GM18511 (cell line): ENCODE data around the gene ANKRD33B.
A peak's percentile ranks its signal among the peaks of the same experiment; 100 is the strongest.

Experiments used
- ATAC-seq: cut with Tn5 transposase; IDR thresholded peaks from one replicate; pipeline ENCODE4 v1.9.1; 2021; ENCODE audit warnings: mild to moderate bottlenecking, moderate library complexity; ENCODE audit not compliant: unreplicated experiment

The ANKRD33B gene

DNA sequence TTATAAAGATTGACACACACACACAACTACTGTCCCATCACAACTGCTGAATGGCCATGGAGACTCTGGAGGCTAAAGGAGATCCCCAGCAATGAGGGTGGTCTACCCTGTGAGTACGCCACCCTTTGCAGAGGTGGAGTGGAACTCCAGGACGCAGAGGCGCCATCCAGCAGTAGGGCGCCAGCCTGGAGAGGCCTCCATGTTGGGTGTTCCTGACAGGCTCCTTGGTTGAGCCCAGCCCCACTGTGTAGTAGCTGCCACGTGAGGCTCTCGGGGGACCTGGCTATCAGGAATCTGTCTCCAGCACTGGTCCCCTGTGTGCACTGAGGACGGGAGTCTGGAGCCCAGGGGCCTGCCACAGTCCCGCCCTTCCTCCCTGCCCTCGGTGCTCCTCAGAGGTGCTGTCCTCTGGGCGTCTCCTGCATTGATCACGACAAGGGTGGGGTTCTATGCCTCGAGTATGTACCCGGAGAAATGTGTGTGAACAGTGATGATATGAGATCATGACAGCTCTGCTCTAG lies 124.8 kb downstream of the ANKRD33B start:
- ATAC-seq, result no peak

DNA sequence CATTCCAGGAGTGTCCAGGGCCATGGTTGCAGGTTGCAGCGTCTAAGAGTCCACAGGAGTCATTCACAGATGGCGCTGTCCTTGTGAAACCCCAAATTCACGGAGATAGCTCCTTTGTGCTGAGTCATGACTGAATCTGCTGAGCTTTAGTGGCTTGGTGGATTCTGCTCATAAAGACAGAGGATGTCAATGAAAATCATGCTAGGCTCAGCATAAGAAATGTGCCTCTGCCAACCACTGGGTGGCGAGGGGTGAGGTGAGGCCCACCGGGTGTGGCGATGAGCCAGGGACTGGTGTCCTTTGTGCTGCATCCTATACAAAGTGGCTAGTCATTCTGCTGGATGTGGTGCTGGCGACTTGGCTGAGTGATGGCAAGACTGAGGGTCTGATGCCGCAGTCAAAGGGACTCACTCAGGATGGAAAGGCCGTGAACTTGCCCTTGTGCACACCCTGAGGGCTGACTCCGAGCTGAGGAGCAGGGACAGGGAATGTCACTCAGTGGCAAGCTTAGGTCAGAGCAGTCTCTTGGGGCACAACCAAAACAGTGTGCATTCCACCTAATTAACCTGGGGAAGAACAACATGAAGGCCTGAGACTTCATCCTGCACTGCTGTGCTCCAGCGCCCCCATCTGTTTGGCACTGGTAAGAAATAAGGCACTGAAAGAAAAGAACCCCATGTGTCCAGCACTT lies 125.7 kb downstream of the ANKRD33B start:
- no peak for ATAC-seq

DNA sequence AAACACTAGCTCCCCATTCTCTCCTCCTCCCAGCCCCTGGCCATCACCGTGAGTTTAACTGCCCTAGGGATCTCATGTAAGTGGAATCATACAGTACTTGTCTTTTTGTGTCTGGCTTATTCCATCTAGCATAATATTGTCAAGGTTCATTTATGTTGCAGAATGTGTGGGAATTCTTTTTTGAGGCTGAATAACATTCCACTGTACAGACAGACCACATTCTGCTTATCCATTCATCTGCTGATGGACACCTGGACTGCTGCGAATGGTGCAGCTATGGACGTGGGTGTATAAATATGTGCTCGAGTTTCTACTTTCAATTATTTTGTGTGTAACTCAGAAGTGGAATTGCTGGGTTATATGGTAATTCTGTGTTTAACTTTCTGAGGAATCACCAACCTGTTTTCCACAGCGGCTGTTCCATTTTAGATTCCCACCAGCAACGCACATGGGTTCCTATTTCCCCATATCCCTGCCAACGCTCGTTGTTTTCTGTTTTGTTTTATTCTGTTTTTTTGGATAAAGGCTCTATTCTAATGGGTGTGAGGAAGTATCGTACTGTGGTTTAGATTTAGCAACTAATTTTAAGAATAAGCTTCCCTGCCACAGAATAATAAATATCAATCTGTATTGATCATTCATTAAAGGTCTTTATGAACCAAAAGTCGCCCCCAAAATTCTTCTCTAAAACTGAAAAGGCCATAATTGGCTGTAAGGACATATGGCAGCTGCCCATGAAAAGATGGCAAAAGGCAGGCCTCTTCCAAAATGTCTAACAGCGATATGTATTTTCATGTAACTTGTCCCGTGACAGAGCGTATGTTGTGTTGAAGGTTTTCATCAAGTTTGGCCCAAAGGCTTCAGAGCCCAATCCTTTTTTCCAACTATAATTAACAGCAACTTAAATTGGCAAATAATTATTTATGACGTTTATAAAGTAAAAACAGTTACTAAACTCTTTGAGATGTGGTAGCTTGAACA lies 126.9 kb downstream of the ANKRD33B start:
- no peak for ATAC-seq

DNA sequence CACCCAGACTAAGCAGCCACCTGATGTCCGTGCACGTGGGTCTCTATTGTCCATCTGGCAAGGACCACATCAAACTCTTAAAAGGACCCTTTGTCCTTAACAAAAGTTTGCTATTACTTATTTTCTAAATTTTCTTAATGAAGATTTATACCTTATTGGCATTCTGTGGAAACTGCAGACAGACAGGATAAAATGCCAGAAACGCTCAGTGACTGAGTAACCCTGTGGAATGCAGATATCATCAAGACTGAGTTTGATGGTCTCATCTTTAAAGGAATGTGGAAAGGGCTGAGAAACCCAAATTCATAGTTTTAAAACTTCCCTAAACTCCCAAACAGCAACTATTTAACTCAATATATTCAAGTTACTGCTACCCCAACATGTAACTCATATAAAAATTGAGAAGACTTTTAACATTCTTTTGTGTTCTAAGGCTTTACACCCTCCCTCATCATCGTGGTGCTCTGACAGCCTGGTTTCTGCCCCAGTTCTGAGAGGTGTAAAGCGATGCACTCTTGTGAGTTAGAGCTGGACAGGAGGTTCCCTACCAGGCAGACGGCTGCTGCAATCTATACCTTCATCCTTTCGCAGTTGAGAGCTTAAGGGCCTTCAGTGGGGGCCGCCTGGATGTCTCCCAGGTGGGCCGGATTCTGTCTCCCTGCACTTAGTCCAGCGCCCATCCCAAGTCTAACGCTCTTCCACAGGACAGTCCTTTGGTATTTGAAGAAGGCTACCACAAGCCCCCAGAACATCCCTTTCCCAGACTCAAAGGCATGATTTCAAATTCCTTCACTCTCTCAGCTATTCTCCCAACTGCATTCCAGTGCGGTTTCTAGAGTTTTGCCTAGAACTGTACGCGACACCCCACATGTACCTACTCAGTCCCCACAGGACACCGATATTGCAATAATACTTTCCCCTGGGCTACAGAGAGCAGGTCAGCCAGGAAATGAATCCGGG lies 128.2 kb downstream of the ANKRD33B start:
- ATAC-seq, result no peak

DNA sequence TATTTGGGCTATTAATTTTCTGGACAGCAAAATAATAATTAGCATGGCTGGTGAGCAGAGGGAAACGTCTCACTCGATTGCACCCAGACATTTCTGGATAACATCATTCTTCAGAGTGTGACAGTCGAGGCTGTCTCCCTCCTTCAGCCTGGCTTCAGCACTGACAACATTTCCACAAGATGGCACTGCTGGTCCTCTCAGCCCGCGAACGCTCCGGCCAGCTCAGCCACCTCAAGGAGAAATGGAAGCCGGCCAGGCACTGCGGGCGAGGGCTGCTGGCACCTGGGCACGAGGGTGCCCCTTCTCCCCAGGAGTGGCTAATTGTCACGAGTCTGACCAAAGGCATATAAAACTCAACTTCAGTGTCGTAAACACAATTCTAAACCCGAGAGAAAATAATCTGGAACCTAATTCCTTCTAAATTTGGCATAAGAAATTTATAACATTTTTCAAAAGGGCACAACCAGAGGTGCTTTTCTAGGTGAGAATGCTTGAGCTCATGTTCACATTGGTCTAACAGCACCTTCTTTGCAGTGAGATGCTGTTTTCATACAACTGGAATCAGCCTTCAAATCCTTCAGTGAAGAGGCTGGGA lies 131.3 kb downstream of the ANKRD33B start:
- ATAC-seq, result peak; percentile 45

DNA sequence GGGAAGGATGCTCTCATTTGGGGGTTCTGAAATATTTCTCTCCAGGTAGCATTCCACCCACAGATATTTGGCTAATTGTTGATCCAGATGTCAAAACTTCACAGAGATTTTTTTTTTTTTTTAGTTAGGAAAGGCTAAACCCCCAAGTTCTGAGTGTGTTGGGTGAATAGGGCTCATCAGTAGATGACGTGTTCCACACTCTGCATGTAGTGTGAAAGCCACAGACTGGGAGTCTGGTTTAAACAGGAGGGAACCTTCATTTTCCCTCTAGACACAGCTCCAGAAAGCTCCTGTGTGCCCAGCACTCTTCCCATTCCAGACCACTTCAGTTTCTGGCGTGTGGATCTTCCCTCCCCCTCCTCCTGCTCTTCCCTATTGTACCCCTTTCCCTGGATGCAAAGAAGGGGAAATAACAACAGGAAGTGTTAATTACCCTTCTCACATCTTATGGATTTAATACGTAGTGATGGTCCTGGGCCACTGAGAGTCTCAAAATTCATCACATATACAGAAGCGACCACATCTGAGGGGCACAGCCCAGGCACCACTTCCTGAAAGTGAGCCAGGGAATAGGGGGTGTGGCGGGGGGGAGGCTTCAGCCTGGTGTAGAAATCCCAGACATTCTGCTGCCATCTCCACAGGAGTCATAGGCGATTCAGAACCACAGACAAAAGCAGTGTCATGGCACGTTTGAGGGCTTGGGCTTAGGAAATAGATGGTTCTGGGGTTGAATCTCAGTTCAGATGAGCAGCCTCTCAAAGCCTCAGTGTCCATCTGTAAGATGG lies 132.1 kb downstream of the ANKRD33B start:
- no peak for ATAC-seq

DNA sequence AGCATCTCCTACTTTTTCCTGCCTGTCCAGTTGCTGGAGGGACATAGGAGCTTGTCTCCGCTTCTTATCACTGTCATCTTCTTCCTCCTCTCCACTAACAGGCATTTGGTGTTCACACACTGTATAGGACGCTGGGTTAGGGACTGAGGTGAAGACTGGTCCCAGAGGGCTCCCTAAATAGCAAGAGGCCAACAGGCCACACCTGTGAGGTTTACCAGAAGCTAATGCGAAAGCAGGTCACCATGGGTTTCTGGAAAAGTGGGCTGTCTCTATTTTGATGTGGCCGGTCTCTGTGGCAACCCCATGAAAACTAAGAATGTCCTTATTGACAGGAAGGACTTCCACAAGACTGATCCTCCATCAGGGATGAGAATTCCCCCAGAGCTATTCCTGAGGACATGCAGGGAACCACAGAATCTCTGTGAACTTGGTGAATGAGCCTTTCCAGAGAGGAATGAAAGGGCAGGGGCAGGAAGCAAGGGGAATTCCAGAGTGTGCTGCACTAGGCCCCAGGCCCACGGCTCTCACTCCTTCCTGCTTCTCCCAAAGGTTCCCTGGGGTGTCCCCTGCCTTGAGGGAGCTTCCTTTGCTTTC lies 135.5 kb downstream of the ANKRD33B start:
- peak; percentile 41 for ATAC-seq

DNA sequence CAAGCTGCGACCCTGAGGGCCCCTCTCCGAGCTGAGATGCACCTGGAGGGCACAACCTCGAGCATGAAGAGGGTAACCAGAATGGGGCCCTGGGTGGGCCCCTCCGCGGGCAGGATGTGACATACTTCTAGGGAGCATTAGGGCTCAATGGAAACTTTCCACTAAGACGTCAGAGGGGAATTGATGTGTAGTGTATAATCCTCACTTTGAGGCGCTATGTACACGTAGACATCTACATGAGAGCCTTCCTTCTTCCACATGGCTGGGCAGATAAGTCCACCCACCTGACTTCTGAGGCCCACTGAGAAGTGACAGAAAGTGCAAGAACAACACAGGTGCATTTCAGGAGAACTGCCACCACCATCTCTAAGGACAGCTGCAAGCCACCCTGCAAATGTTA lies 136.1 kb downstream of the ANKRD33B start:
- ATAC-seq, result peak; percentile 68

DNA sequence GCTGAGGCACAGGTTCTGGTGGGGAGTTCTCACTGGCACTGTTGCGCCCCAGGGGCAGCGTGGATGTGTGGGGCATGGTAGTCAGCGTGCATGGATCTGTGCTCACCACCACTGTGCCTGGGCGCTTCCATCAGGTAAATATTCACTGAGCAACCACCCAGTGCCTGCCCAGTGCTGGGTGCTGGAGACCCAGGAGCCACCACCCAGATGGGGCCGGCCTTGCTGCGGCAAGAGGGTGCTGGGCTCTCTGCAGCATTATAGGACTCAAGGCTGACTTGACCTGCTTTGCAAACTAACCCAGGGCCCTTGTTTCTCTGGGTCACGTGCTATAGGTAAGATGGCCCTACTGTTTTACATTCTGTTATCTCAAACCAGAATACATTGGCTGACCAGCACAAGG lies 136.6 kb downstream of the ANKRD33B start:
- peak; percentile 0 for ATAC-seq

DNA sequence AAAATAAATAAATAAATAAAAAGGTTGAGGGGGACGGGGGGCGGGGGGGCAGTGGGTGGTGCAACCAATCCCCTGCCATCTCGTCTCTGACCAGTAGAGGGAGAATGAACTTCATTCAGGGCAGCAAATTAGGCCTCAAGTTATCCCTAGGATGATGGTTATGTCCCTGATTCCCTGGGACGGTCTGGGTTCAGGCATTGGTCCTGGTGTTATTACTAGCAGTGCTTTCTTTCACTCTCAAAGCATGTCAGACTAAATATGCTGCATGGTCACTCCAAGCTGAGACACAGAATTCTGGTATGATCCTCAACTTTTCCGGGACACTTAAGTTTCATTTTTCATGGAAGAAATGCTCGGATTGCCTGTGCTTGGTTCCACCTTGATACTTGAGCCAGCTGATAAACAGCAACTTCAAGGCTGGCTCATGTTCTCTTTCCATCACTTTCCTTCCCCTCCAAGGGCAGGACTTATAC lies 137.7 kb downstream of the ANKRD33B start:
- no peak for ATAC-seq

DNA sequence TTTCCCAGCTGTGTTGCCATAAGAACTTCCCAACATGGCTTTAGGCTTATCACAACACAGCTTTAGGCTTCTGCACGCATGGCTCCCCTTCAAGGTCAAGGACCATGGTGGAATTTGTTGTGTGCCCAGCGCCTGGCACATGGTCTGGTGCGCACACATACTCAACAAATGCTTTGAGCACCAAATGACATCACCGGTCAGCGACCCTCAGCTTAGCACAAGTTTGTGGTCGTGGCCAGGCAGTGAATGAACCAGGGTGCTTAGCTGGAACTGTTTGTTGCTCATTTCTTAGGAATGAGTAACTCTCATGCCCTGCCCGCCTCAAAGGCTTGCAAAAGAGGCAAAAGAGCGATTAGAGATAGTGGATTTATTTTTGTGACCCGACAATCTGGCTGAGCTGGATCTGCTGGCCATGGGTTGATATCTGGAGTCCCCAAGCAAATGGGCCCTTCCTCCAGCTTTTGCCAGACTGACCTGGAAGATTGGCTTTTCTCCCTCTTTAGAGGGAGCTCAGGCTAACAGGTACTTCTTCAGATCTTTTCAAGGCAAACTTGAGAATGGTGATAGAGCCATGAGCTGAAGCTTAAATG lies 138.3 kb downstream of the ANKRD33B start:
- no peak for ATAC-seq

DNA sequence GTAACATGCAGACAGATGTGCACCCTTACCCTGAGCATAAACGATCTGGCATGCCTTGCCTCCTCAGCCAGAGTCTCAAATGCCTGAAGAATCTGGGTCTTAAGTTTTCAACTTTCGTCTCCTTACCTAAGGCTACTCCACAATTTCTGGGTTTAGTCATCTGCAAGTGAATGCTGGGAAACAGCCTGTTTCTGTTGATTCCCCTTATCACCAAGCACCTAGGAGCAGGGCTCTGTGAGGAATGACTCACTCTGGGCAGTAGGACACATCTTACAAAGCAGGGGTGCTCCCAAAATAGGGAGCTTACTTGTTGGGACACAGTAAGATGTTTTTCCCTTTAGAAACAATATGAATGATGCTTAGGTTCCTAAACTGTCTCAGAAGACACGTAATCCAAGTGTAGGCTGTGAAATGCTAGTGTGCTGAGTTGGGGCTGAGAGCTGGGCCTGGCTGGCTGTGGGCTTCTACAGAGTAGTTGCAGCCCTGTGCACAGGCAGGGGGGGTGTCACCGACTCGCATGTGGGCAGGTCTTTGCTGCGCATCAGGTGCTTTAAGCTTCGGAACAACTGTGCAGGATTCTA lies 139.1 kb downstream of the ANKRD33B start:
- ATAC-seq, result no peak

DNA sequence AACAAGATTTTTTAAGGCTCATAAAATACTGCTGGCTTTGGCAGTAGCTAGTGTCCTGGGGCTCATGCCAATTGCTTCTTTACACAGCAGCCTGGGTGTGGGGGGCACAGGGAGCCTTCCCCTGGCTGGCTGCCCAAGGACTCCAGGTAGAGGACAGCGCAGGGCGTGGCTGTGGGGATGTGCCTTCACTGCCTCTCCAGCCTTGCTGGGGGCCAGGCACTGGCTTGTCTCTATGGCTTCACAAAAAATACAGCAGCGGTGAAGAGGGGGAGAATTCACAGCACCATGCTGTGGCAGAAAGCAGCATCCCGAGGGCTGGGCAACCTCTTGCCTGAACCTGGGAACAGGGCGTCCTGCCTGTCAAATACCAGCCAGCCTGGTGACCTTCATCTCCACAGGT lies 139.8 kb downstream of the ANKRD33B start:
- no peak for ATAC-seq

DNA sequence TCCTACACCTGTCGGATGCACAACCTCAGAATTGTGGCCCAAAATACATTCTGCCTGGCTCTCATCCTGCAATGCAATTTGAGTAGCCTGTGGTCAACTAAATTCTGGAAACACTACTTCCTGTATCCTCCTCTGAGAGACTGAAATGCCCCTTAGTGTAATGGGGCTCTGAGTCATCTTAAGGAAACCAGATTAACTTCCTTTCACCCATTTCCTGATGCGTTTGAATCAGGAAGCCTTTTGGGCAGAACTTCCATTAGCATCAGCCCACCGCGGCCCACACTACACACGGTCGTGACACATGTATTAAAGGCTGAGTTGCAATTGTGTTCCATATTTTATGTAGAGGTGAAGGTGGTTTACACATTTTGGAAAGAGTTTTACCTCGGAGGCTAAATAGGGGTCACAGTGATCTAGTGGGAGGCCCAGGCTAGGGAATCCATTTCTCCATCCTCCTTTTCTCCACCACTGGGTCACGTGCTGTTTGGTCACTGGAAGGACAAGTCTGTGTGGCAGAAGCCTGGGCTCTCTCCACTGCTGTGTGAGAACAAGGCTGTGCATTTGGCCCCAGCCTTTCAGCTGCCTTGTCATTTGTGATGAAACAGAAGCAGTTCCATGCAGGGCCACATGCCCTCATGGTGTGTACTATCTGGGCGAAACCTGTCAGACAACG lies 141.2 kb downstream of the ANKRD33B start:
- ATAC-seq, result peak; percentile 39

DNA sequence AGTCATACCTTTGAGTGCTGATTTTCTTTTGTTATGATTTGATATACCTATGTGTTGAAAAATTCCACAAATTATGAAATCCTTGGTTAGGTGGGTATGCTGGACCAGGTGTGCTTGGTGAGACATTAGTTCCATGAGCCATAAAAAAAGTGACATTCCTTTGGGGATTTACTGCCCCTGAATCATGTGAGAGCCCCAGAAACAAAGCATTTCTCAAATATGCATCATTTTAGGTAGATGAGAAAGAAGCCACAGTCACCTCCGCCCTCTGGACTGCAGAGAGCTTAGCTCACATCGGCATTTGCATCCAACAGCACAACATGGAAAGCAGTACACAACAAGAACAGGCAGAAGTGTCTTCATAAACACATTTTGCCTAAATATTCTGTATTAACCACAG lies 141.9 kb downstream of the ANKRD33B start:
- no peak for ATAC-seq

DNA sequence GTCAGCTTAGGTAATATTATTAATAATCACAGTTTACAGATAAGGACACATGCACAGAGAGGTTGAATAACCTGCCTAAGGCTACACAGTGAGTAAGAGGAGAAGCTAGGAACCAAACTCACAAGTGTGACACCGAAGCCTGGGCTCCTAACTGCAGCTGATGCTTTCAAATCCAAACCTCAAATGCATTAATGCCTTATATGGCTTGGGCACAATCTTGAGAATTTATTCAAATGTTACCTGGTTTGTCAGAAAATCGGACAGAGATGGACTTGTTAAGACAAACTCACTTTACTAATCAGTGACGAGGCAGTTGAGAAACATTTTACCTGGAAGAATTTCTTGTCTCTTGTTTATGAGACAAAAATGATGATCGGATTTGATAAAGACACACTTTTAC lies 142.5 kb downstream of the ANKRD33B start:
- no peak for ATAC-seq
